Activated CD4-positive, CD25-positive, alpha-beta regulatory T cell treated with anti-CD3 and anti-CD28 coated beads, Interleukin-2, amount 50 U/mL, for 16 hours (primary cell): ENCODE data around the gene VOPP1.
"Not testable (repeated sequence)": the region's sequence is repeated elsewhere in the genome, so short reads cannot be mapped to it uniquely, and the experiment has no call there.

Source experiments
- DNase-seq: peaks from one replicate; pipeline ENCODE4 v3.0.0-alpha.2; 2020; ENCODE audit warnings: low read depth, low spot score

The VOPP1 gene

GRCh38 chr7:55488216-55488615, 84.1 kb downstream of the VOPP1 start:
- DNase-seq, result no peak

DNA sequence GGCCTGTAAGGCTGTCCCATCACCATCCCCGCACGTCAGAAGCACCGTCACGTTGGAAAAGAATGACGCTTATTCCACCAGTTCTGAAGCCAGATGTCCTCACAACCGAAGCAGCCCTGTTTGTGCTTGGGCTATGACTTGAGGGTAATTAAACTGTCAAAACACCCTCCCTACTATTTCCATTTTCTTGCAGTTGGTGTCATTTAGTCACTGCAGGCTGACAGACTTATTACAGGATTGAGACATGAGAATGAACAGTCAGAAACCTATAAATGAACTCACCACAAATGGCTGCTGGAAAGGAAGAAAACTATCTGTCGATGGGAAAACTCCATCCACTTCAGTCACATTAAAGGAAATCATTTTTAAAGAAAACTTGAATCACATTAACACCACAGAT, 85.3 kb downstream of the VOPP1 start:
- DNase-seq, result no peak

GRCh38 chr7:55486192-55486590, 86.1 kb downstream of the VOPP1 start:
- DNase-seq, result no peak

- no peak for DNase-seq
Observed at GRCh38 chr7:55485501-55486191, 86.7 kb downstream of the VOPP1 start.

GRCh38 chr7:55484834-55485233, 87.5 kb downstream of the VOPP1 start:
- DNase-seq, result no peak

- no peak for DNase-seq
Observed at GRCh38 chr7:55484241-55484640, 88.1 kb downstream of the VOPP1 start.

- DNase-seq, result no peak
Observed at GRCh38 chr7:55483046-55483445, 89.3 kb downstream of the VOPP1 start.

DNA sequence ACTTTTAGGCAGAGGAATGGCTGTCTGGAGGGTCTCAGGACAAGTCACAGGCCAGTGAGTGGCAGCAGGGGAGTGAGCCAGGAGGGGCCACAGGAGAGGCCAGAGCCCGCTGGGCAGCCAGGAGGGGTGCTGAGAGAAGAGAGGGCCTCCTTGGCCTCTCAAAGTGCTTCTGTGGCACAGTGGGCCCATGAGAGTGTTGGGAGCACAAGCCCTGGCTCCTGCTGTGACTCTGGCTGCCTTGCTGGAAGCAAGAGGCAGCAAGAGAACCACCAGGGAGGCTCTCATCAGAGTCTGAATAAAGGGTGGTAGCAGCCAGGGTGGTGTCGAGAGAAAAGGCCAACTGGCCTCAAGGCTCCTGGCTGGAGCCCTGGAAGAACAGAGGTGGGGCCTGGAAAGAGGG, 91.1 kb downstream of the VOPP1 start:
- DNase-seq, result no peak

- DNase-seq, result no peak
Observed at GRCh38 chr7:55478700-55479099, 93.6 kb downstream of the VOPP1 start.

DNA sequence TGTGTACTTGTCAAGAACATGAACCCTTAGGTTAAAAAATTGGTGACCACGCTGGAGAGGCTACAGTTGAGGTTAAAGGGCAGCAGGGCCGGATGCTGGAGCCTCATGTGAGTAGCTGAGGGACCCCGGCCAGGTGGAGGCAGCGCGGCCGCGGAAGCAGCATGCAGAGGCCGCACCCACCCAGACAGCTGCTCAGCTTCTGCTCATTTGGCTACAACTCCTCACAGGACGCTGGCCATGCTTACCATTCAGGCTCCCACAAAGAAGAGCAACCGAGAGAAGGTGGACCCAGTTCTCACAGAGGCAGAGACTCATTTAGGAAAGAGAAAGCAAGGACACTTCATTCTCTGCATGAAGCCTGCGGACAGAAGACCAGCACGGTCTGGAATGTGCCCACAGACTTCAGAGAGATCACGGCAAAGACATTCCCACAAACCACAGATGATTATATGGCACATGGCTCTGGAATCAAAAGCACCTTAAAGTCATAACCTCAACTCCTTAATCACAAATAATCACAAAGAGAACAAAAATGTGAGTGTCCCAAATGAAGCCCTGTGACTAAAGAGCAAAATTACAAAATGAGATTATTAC, 94.4 kb downstream of the VOPP1 start:
- no peak for DNase-seq

GRCh38 chr7:55476852-55477780, 95.2 kb downstream of the VOPP1 start:
- no peak for DNase-seq

DNA sequence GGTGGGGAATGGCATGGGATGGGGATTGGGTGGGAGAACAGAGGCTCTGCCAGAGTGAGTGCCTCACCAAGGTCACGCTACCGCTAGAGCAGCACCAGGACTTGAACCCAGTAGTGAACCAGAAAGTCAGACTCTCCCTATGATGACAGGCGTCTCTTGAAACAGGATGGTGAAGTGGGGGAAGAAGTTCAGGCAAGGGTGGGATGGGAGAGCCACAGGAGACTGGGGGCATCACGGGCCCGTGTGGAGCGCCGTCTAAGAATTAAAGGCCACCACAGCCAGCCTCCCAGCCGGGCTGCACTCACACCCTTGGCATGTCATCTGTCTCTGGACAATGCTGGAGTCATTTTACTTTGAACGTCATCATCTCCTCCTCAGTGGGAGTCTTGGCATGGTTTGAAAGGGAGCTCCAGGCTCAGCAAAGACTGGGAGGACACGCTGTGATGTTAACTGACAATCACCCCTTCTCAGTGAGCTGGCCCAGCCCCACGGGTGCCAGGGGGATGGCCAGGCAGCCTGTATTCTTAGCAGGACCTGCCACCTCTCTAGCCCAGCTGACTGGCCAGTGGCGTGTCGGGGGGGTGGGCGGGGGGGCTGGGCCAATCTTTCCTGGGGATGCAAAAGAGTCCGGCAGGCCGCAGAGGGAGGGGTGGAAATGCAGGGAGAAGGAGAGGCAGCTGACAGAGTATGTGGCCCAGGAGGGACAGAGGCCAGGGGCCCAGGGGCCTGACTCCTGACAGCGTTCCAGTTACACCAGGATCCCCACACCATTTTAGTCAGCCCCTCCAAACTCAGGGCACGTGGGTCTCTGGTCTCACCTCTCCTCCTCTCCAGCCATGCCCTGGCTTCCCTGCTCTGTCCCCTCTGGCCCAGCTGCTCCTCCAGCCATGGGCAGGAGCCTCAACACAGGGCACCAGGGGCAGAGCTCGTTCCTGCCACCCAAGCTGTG, 96.2 kb downstream of the VOPP1 start:
- DNase-seq, result no peak

DNA sequence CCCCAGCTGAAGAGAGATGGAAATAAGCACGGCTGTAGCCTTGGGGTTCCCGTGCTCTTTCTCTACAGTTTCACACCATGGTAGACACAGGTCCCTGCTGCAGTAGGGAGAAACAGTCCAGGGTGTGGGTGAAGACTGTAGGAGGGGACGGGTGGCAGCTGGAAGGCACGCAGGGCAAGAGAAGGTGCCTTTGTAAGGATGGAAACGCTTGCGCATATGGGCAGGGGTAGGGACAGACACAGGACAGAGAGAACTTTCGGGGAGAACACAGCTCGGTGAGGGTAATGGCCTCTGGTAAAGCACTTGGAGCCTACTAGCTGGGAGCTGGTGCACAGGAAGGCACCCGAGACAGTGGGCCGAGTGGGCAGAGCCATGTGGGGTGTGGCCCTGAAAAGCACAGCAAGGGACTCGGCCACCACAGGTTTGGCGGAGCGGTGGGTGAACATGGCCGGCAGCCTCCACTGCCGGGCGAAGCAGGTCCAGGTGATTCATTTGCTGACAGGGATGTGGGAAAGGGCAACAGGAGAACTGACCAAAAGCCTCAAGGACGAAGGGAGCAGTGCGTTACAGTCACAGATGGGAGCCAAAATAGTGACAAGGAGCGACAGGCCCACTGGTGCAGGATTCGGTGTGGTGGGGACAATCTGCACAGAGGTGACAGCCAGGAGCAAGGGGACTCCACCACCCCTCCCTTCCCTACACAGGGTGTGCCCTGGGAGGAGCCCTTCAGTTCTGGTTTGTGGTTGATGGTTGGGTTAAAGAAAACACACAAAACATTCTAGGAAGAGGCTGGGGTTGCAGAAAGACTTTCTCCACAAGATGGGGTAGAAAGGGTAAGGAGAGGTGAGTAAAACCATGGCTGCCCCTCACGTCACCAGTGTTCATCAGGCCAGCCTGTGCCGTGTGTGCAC, 97.1 kb downstream of the VOPP1 start:
- no peak for DNase-seq

DNA sequence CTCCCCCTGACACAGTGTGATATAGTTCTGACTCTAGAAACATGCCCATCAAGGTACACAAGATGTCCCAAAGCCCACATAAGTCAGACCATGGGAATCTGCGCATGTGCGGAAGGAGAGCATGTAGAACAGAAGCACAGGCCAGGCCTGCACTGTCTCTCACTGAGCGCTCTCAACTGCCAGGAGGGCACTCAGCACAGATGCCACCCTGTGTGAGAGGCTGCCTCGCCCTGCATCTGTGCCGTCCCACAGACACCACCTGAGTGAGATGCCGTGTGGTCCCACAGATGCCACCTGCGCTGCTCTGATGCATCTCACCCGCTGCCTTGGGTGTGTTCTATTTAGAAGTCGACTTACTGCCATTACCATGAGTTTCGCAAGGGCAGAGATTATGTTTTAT, 98.4 kb downstream of the VOPP1 start:
- no peak for DNase-seq

- DNase-seq, result no peak
Observed at GRCh38 chr7:55472928-55473725, 99.2 kb downstream of the VOPP1 start.

DNA sequence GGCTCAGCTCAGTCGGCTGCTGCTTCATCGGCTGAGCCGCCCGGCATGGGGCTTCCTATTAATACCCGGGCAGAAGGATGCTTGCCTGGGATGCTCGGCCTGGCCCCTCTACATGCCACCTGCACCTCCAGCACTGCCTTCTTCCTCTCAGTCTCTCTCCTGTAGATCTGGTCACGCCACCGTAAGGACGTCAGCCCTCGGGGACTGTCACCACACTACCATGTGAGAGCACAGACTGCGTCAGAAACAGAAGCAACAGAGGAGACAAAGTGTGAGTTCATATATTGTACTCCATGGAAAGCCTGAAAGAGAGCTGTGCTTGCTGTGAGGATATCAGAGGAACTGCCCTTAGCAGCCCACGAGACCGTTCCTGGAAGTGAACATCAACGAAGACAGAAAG, 99.9 kb downstream of the VOPP1 start:
- not testable (repeated sequence) for DNase-seq

GRCh38 chr7:55471594-55471993, 100.7 kb downstream of the VOPP1 start:
- DNase-seq, result not testable (repeated sequence)

DNA sequence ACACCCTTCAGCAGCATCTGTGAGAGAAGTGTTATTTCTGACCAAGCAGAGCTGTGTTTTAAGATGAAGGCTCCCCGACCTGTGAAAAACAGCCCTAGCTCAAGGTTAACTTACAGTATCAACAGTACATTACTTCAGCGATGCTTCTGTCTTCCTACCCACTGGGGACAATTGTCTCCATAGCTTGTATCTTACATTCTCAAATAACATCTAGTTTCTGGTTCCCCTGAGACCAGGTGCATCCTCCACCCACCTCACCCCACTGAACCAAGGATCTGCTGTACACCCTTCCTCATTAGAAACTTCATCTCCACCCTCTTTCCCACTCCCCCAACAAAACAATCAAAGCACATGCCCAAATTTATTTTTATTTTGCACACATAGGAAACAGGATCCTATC, 102.0 kb downstream of the VOPP1 start:
- no peak for DNase-seq

DNA sequence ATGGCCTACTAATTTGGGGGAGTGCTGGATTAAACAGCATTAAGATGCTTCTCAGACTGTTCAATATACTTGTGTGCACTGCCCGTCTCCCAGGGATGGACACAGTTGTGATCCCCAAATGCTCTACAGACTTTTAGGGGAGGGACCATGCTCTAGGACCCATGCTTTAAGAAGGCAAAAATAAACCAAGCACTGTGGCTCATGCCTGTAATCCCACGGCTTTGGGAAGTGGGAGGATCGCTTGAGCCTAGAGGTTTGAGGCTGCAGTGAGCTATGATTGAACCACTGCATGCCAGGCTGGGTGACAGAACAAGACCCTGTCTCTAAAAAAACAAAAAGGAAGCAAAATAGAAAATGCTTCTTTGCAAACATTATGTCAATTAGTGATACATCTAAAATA, 102.6 kb downstream of the VOPP1 start:
- DNase-seq, result no peak

GRCh38 chr7:55469271-55469681, 103.0 kb downstream of the VOPP1 start:
- DNase-seq, result no peak
